NT2/D1 (cell line): ENCODE data around the gene TBC1D5.

Source experiments
- SUZ12 ChIP-seq: IDR thresholded peaks from 2 replicates; pipeline ENCODE4 v1.6.1; 2011; ENCODE audit not compliant: insufficient read length, insufficient read depth; ENCODE audit errors: extremely low read depth
- ZNF274 ChIP-seq: IDR thresholded peaks from 2 replicates; pipeline ENCODE4 v1.6.1; 2011; ENCODE audit warnings: mild to moderate bottlenecking, low read depth, low read length

DNA sequence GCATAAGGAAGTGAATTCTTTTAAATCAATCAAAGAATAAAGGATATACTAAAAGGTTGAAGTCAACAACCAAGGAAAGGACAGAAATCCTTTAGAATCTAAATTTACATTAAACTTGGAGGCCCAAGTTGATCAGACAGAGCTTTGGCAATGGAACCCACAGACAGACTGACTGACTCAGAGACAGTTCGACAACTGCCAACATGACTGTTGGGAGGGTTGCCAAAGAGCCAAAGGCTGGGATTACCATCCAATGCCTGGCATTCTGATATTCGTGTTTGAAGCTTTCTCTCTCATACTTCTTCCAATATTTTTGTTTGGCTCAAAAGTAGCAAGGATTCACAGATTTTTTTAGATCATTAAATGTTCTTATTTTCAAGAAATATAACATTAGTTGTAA is 451.5 kb downstream of the TBC1D5 start:
- TF ChIP-seq ZNF274, result no peak
- no peak for TF ChIP-seq SUZ12
